Mesenchymal stem cell (in vitro differentiated cells and primary cell): ENCODE results near the gene PLEKHG5.

Experiments used
- DNase-seq: peaks from one replicate; pipeline ENCODE4 v3.0.0-alpha.2; 2013
- H2AFZ ChIP-seq: one replicate; pipeline ENCODE4 v1.6.1; 2013; ENCODE audit warnings: low read depth, mild to moderate bottlenecking, control low read depth, inconsistent platforms, low read length, moderate library complexity
- H2AK5ac ChIP-seq: 2 replicates; pipeline ENCODE4 v1.6.1; 2013; ENCODE audit warnings: low read length, moderate library complexity, mild to moderate bottlenecking, inconsistent platforms; ENCODE audit not compliant: severe bottlenecking
- H2BK120ac ChIP-seq: one replicate; pipeline ENCODE4 v1.6.1; 2013; ENCODE audit warnings: low read depth, mild to moderate bottlenecking, inconsistent platforms, low read length, moderate library complexity
- H2BK12ac ChIP-seq, 2 experiments: one replicate each; pipeline ENCODE4 v1.6.1; 2013; ENCODE audit warnings: inconsistent platforms in 2 of 2, low read length in 2 of 2, mild to moderate bottlenecking in 2 of 2, moderate library complexity in 2 of 2, control low read depth in 1 of 2
- H2BK15ac ChIP-seq: one replicate; pipeline ENCODE4 v1.6.1; 2013; ENCODE audit warnings: mild to moderate bottlenecking, low read depth, inconsistent platforms; ENCODE audit not compliant: poor library complexity, severe bottlenecking
- H2BK5ac ChIP-seq: 2 replicates; pipeline ENCODE4 v1.6.1; 2013; ENCODE audit warnings: low read depth, mild to moderate bottlenecking, low read length, control low read depth, inconsistent platforms; ENCODE audit not compliant: poor library complexity, severe bottlenecking
- H3K14ac ChIP-seq, 2 experiments: one replicate each; pipeline ENCODE4 v1.6.1; 2013; ENCODE audit warnings: inconsistent platforms in 2 of 2, low read length in 2 of 2, control low read depth in 1 of 2, mild to moderate bottlenecking in 1 of 2, moderate library complexity in 1 of 2
- H3K18ac ChIP-seq, 2 experiments: one replicate each; pipeline ENCODE4 v1.6.1; 2013; ENCODE audit warnings: inconsistent platforms in 2 of 2, low read length in 2 of 2, control low read depth in 1 of 2, low read depth in 1 of 2, mild to moderate bottlenecking in 1 of 2
- H3K23ac ChIP-seq, 2 experiments: one replicate each; pipeline ENCODE4 v1.6.1; 2013; ENCODE audit warnings: inconsistent platforms in 2 of 2, low read length in 2 of 2, mild to moderate bottlenecking in 2 of 2, moderate library complexity in 2 of 2, control low read depth in 1 of 2
- H3K27ac ChIP-seq: 2 replicates; pipeline ENCODE4 v1.5.1; 2013; ENCODE audit warnings: mild to moderate bottlenecking, moderate library complexity, low read length, control low read depth, inconsistent platforms; ENCODE audit not compliant: poor library complexity, severe bottlenecking
- H3K27me3 ChIP-seq, 2 experiments: 2 replicates each; pipeline versions ENCODE4 v1.6.1 to v1.7.0; 2013; ENCODE audit warnings: low read length in 2 of 2, mild to moderate bottlenecking in 2 of 2, moderate library complexity in 2 of 2, control low read depth in 1 of 2, inconsistent platforms in 1 of 2; ENCODE audit not compliant: control insufficient read depth in 1 of 2, insufficient read depth in 1 of 2
- H3K36me3 ChIP-seq, 2 experiments: 2 replicates each; pipeline versions ENCODE4 v1.6.1 to v1.7.0; 2013; ENCODE audit warnings: low read length in 2 of 2, control low read depth in 1 of 2, inconsistent platforms in 1 of 2, low read depth in 1 of 2, mild to moderate bottlenecking in 1 of 2; ENCODE audit not compliant: insufficient read depth in 2 of 2, control insufficient read depth in 1 of 2
- H3K4ac ChIP-seq, 2 experiments: one replicate each; pipeline ENCODE4 v1.6.1; 2013; ENCODE audit warnings: inconsistent platforms in 2 of 2, low read length in 2 of 2, mild to moderate bottlenecking in 2 of 2, moderate library complexity in 2 of 2, control low read depth in 1 of 2, low read depth in 1 of 2
- H3K4me1 ChIP-seq: 2 replicates; pipeline ENCODE4 v1.6.1; 2013; ENCODE audit warnings: low read depth, low read length, control low read depth; ENCODE audit not compliant: control insufficient read depth, insufficient read depth
- H3K4me2 ChIP-seq: 2 replicates; pipeline ENCODE4 v1.6.1; 2013; ENCODE audit warnings: low read length, mild to moderate bottlenecking, inconsistent platforms; ENCODE audit not compliant: poor library complexity, severe bottlenecking
- H3K4me3 ChIP-seq, 2 experiments: 2 replicates each; pipeline versions ENCODE4 v1.5.1 to v1.7.0; 2013; ENCODE audit warnings: low read length in 2 of 2, mild to moderate bottlenecking in 2 of 2, control low read depth in 1 of 2, low read depth in 1 of 2; ENCODE audit not compliant: insufficient read depth in 1 of 2
- H3K79me1 ChIP-seq: replicated peaks from 2 replicates; pipeline ENCODE4 v1.6.1; 2013; ENCODE audit warnings: mild to moderate bottlenecking, control low read depth, low read length, inconsistent platforms; ENCODE audit not compliant: poor library complexity, severe bottlenecking
- H3K9ac ChIP-seq: 2 replicates; pipeline ENCODE4 v1.7.0; 2013; ENCODE audit warnings: mild to moderate bottlenecking, low read length, moderate library complexity
- H3K9me3 ChIP-seq: 2 replicates; pipeline ENCODE4 v1.7.0; 2013; ENCODE audit warnings: mild to moderate bottlenecking, low read length; ENCODE audit not compliant: control insufficient read depth
- H4K8ac ChIP-seq: one replicate; pipeline ENCODE4 v1.6.1; 2013; ENCODE audit warnings: inconsistent platforms, mild to moderate bottlenecking, low read length, moderate library complexity
- H4K91ac ChIP-seq: one replicate; pipeline ENCODE4 v1.6.1; 2013; ENCODE audit warnings: mild to moderate bottlenecking, low read length, inconsistent platforms
- WGBS: methylation state at CpG from one replicate; pipeline ENCODE4 v1.1.7; 2013; ENCODE audit warnings: mixed read lengths; 5-methylcytosine and 5-hydroxymethylcytosine counted together

PLEKHG5 gene

DNA sequence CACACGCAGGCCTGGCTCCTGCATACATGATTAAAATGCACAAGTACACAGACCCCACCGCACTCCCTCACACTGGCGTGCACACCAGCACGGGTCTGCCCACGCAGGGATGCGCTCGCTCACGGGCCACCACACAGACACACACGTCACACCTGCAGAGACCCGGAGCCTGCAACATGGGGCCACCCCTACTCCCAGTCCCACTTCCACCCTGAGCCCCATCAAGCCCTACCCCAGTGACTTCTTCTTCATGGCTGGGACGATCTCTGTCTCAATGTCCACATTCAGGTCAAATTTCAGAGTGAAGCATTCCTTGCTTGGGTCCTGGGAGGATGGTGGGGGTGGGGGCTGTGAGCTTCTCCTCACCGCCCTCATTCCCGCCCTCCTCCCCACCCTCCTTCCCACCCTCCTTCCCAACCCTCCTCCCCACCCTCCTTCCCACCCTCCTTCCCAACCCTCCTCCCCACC lies 16.6 kb downstream of the PLEKHG5 start:
- H2BK12ac ChIP-seq: no peak overlapping the region
- peaks cover 6% of the 10 kb centered on the region for H3K79me1 ChIP-seq
- no peak overlapping the region for H2AK5ac ChIP-seq
- no peak overlapping the region for H4K91ac ChIP-seq
- H3K9ac ChIP-seq: no peak overlapping the region
- no peak overlapping the region for H3K4ac ChIP-seq
- no peak overlapping the region for H3K14ac ChIP-seq
- H3K4me3 ChIP-seq: no peak overlapping the region
- H2BK120ac ChIP-seq: no peak overlapping the region
- H4K8ac ChIP-seq: no peak overlapping the region
- no peak overlapping the region for H2AFZ ChIP-seq
- no peak overlapping the region for H2BK15ac ChIP-seq
- peaks cover 0 to 4% of the 10 kb centered on the region in 2 experiments for H3K27me3 ChIP-seq
- peaks cover 20 to 74% of the 10 kb centered on the region in 2 experiments for H3K36me3 ChIP-seq
- no peaks in the 10 kb centered on the region for H3K9me3 ChIP-seq
- WGBS: 95% methylated on average over 12 of the region's 13 CpGs
- no peak overlapping the region for H3K27ac ChIP-seq
- no peak overlapping the region for H3K23ac ChIP-seq
- no peak overlapping the region for H3K4me2 ChIP-seq
- H3K18ac ChIP-seq: no peak overlapping the region
- DNase-seq: no peak
- peaks cover 2% of the 10 kb centered on the region for H3K4me1 ChIP-seq
- H2BK5ac ChIP-seq: no peak overlapping the region

DNA sequence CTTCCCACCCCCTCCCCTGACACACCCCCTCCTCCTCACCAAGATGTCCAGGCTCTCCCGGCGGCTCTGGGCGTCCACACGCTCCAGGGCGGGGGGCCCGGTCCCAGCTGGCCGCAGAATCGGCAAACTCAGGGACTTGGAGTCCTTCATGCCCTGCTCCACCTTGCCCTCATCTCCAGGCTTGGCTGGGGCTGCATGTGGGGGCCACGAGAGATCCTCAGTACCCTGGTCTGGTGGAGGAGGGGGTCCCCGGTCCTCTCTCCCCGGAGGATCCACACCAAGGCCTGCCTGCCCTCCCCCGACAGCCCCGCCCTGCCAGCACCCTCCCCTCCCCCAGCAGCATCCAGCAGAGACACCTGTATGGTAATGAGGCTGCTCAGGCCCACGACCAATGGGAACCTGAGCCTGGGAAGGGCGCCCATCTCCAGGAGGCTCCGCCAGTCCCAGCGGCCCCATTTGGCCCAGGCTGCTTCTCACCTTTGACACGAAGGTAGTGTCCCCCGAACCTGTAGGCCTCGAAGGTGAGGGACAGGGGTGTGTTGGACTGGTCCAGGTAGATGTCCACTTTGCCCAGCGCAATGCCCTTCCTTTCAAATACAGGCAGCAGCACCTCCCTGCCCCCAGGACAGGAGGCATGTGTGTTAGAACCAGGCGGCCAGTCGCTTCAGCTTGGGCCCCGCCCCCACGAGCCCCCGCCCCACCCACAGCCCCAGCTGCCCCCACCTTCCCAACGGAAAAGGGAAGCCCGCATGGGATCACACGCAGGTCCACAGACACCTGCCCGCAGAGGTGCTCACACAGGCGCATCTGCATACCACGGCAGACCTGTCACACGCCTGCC lies 17.3 kb downstream of the PLEKHG5 start:
- no peak overlapping the region for H2AFZ ChIP-seq
- no peak overlapping the region for H2AK5ac ChIP-seq
- no peak overlapping the region for H3K14ac ChIP-seq

DNA sequence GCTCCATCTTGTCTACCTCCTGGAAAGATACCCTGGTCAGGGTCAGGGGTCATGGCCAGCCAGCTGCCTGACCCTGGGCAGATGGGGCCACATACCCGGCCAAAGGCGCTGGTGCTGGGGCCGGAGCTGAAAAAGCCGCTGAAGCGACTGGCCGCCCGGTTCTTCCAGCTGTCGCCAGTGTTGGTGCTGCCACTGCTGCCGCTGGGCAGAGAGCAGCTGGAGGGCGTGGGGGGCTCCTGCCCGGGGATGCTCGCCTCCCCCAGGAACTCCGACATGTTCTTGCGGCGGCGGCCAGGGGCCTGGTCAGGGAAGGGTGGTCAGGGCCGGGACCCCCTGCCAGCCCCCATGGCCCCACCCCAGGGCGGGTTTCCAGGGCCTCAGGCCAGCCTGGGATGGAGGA lies 18.3 kb downstream of the PLEKHG5 start:
- H3K4me1 ChIP-seq: peaks cover 2% of the 10 kb centered on the region

More for the DNA sequence above, 17.3 kb downstream of the PLEKHG5 start:
- H2BK5ac ChIP-seq: no peak overlapping the region
- H3K23ac ChIP-seq: no peak overlapping the region
- no peak overlapping the region for H2BK12ac ChIP-seq
- no peak overlapping the region for H3K9ac ChIP-seq
- no peak overlapping the region for H4K8ac ChIP-seq
- no peak overlapping the region for H3K4me3 ChIP-seq
- H2BK120ac ChIP-seq: no peak overlapping the region
- peaks cover 0 to 4% of the 10 kb centered on the region in 2 experiments for H3K27me3 ChIP-seq
- peaks cover 2% of the 10 kb centered on the region for H3K4me1 ChIP-seq
- peaks cover 3% of the 10 kb centered on the region for H3K79me1 ChIP-seq
- H3K18ac ChIP-seq: no peak overlapping the region
- H3K4ac ChIP-seq: no peak overlapping the region
- no peak overlapping the region for H2BK15ac ChIP-seq
- peaks cover 27 to 80% of the 10 kb centered on the region in 2 experiments for H3K36me3 ChIP-seq
- no peak overlapping the region for H4K91ac ChIP-seq
- H3K4me2 ChIP-seq: no peak overlapping the region
- H3K27ac ChIP-seq: no peak overlapping the region
- H3K9me3 ChIP-seq: no peaks in the 10 kb centered on the region
- no peak for DNase-seq
- WGBS: 88% methylated on average over 21 of the region's 33 CpGs

DNA sequence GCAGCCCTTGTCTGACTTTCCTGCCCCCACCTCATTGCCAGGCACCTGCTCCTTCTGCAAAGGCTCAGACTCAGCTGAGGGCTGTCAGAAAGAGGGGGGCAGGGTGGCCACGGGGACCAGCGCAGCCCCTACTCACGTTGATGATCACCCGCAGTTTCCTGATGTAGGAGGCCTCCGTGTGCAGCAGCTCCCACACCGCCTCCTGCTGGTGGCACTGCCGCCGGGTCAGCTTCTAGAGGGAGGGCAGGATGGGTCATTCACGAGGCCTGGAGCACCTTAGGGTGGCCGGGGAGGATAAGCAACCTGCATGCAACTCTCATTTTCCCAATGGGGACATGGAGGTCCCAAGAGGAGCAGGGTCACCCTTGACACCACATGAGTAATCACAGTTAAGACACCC lies 19.1 kb downstream of the PLEKHG5 start:
- H3K27ac ChIP-seq: no peak overlapping the region
- H3K4me3 ChIP-seq: no peak overlapping the region
- no peak overlapping the region for H2BK12ac ChIP-seq
- H3K4me1 ChIP-seq: peaks cover 2% of the 10 kb centered on the region
- H3K9me3 ChIP-seq: no peaks in the 10 kb centered on the region
- no peak overlapping the region for H3K4ac ChIP-seq
- peaks cover 3% of the 10 kb centered on the region for H3K79me1 ChIP-seq
- H4K91ac ChIP-seq: no peak overlapping the region
- no peak overlapping the region for H4K8ac ChIP-seq
- no peak overlapping the region for H3K18ac ChIP-seq
- no peak overlapping the region for H3K4me2 ChIP-seq
- no peak overlapping the region for H3K14ac ChIP-seq
- H3K27me3 ChIP-seq: peaks cover 0 to 4% of the 10 kb centered on the region in 2 experiments
- H2BK15ac ChIP-seq: no peak overlapping the region
- peaks cover 35 to 95% of the 10 kb centered on the region in 2 experiments for H3K36me3 ChIP-seq
- 96% methylated on average over 10 of the region's 10 CpGs for WGBS
- no peak overlapping the region for H2BK5ac ChIP-seq
- no peak overlapping the region for H2BK120ac ChIP-seq
- DNase-seq: no peak
- no peak overlapping the region for H2AK5ac ChIP-seq
- no peak overlapping the region for H3K9ac ChIP-seq
- H3K23ac ChIP-seq: no peak overlapping the region
- no peak overlapping the region for H2AFZ ChIP-seq

More for the DNA sequence above, 18.3 kb downstream of the PLEKHG5 start:
- no peak overlapping the region for H3K18ac ChIP-seq
- no peak overlapping the region for H4K91ac ChIP-seq
- no peak overlapping the region for H3K4ac ChIP-seq
- no peak overlapping the region for H3K27ac ChIP-seq
- H3K9me3 ChIP-seq: no peaks in the 10 kb centered on the region
- no peak for DNase-seq
- peaks cover 35 to 91% of the 10 kb centered on the region in 2 experiments for H3K36me3 ChIP-seq
- 95% methylated on average over 18 of the region's 18 CpGs for WGBS
- H4K8ac ChIP-seq: no peak overlapping the region
- H3K14ac ChIP-seq: no peak overlapping the region
- H3K4me2 ChIP-seq: no peak overlapping the region
- H2BK120ac ChIP-seq: no peak overlapping the region
- no peak overlapping the region for H2BK15ac ChIP-seq
- no peak overlapping the region for H3K9ac ChIP-seq
- no peak overlapping the region for H2AFZ ChIP-seq
- no peak overlapping the region for H2BK12ac ChIP-seq
- no peak overlapping the region for H3K4me3 ChIP-seq
- H3K23ac ChIP-seq: no peak overlapping the region
- H2AK5ac ChIP-seq: no peak overlapping the region
- H3K79me1 ChIP-seq: peaks cover 3% of the 10 kb centered on the region
- H3K27me3 ChIP-seq: peaks cover 0 to 4% of the 10 kb centered on the region in 2 experiments
- H2BK5ac ChIP-seq: no peak overlapping the region
